ENCODE measurements around the gene PRKN. TPM values are rescaled to one million over a fixed set of nuclear protein-coding genes. Genes with fewer than 3 reads are reported as not detected.

Gene PRKN
- total RNA-seq, 1 experiment from 2014 or later: 0.34 TPM

- ChIA-PET POLR2A (no interaction called here), CTCF (no interaction called here)
- H3K9me3 Mint-ChIP-seq (ENCODE audit: unreplicated experiment): no peaks in the 10 kb centered on the region
- Histone ChIP-seq H3K27me3 (replicated peaks; ENCODE audit: control insufficient read depth, insufficient read depth, low read length) (no peaks in the 10 kb centered on the region), H3K4me1 (peaks cover 9% of the 10 kb centered on the region; the same call in 1 of the 2 replicates), H3K36me3 (ENCODE audit: control insufficient read depth, insufficient read depth, low read length) (no peaks in the 10 kb centered on the region), H3K9me3 (no peaks in the 10 kb centered on the region), H3K4me3 (ENCODE audit: low read depth, low read length) (no peak overlapping the region)
- H3K27ac Mint-ChIP-seq (ENCODE audit: unreplicated experiment): peak overlapping the region; percentile 23
- intact Hi-C loops (cut with micrococcal nuclease; ENCODE audit: unreplicated experiment): no loop called here
- no peak for TF ChIP-seq CTCF (IDR thresholded peaks at IDR 0.05; ENCODE audit: insufficient read depth in 1 of 2, low read depth in 1 of 2, low read length in 1 of 2, severe bottlenecking in 1 of 2, unreplicated experiment in 1 of 2)
- H3K36me3 Mint-ChIP-seq (ENCODE audit: insufficient read depth, unreplicated experiment): no peaks in the 10 kb centered on the region
- H3K27me3 Mint-ChIP-seq (ENCODE audit: insufficient read depth, unreplicated experiment): no peaks in the 10 kb centered on the region
- BruUV-seq (replicated peaks): no TSS peak
- H3K4me3 Mint-ChIP-seq (ENCODE audit: unreplicated experiment): no peak overlapping the region
- no peak for DNase-seq
- H3K4me1 Mint-ChIP-seq (ENCODE audit: low read depth, unreplicated experiment): no peaks in the 10 kb centered on the region
Observed at GRCh38 chr6:162056061-162056460, 671.5 kb downstream of the PRKN start.

- no peak overlapping the region for H3K4me3 ChIP-seq (ENCODE audit: low read depth, low read length)
- ChIA-PET POLR2A (no interaction called here), CTCF (no interaction called here)
- no peaks in the 10 kb centered on the region for H3K36me3 ChIP-seq (ENCODE audit: control insufficient read depth, insufficient read depth, low read length)
- Mint-ChIP-seq H3K27ac (ENCODE audit: unreplicated experiment) (no peak overlapping the region), H3K27me3 (ENCODE audit: insufficient read depth, unreplicated experiment) (no peaks in the 10 kb centered on the region), H3K4me1 (ENCODE audit: low read depth, unreplicated experiment) (no peaks in the 10 kb centered on the region), H3K36me3 (ENCODE audit: insufficient read depth, unreplicated experiment) (no peaks in the 10 kb centered on the region), H3K4me3 (ENCODE audit: unreplicated experiment) (no peak overlapping the region), H3K9me3 (ENCODE audit: unreplicated experiment) (no peaks in the 10 kb centered on the region)
- BruUV-seq (replicated peaks): no TSS peak
- peaks cover 9% of the 10 kb centered on the region; the same call in 1 of the 2 replicates for H3K4me1 ChIP-seq
- no peak for DNase-seq
- intact Hi-C loops (cut with micrococcal nuclease; ENCODE audit: unreplicated experiment): no loop called here
- no peak for TF ChIP-seq CTCF (IDR thresholded peaks at IDR 0.05; ENCODE audit: insufficient read depth in 1 of 2, low read depth in 1 of 2, low read length in 1 of 2, severe bottlenecking in 1 of 2, unreplicated experiment in 1 of 2)
- H3K9me3 ChIP-seq: no peaks in the 10 kb centered on the region
- no peaks in the 10 kb centered on the region for H3K27me3 ChIP-seq (replicated peaks; ENCODE audit: control insufficient read depth, insufficient read depth, low read length)
Observed at GRCh38 chr6:162055365-162055764, 672.2 kb downstream of the PRKN start.

- Histone ChIP-seq H3K9me3 (no peaks in the 10 kb centered on the region), H3K27me3 (replicated peaks; ENCODE audit: control insufficient read depth, insufficient read depth, low read length) (no peaks in the 10 kb centered on the region), H3K36me3 (ENCODE audit: control insufficient read depth, insufficient read depth, low read length) (no peaks in the 10 kb centered on the region), H3K4me1 (peaks cover 3% of the 10 kb centered on the region; the same call in 1 of the 2 replicates), H3K4me3 (ENCODE audit: low read depth, low read length) (no peak overlapping the region)
- no peaks in the 10 kb centered on the region for H3K36me3 Mint-ChIP-seq (ENCODE audit: insufficient read depth, unreplicated experiment)
- peaks cover 3% of the 10 kb centered on the region for H3K27me3 Mint-ChIP-seq (ENCODE audit: insufficient read depth, unreplicated experiment)
- ChIA-PET CTCF (no interaction called here), POLR2A (no interaction called here)
- H3K4me1 Mint-ChIP-seq (ENCODE audit: low read depth, unreplicated experiment): no peaks in the 10 kb centered on the region
- intact Hi-C loops (cut with micrococcal nuclease; ENCODE audit: unreplicated experiment): no loop called here
- H3K27ac Mint-ChIP-seq (ENCODE audit: unreplicated experiment): no peak overlapping the region
- TF ChIP-seq CTCF (IDR thresholded peaks at IDR 0.05; ENCODE audit: insufficient read depth in 1 of 2, low read depth in 1 of 2, low read length in 1 of 2, severe bottlenecking in 1 of 2, unreplicated experiment in 1 of 2): no peak
- BruUV-seq (replicated peaks): no TSS peak
- H3K4me3 Mint-ChIP-seq (ENCODE audit: unreplicated experiment): no peak overlapping the region
- no peaks in the 10 kb centered on the region for H3K9me3 Mint-ChIP-seq (ENCODE audit: unreplicated experiment)
- no peak for DNase-seq
Observed at GRCh38 chr6:162053084-162053483, 674.5 kb downstream of the PRKN start.
